HuH-7.5 (cell line): ENCODE measurements around the gene PDIA6.
"Not testable (repeated sequence)": the region's sequence is repeated elsewhere in the genome, so short reads cannot be mapped to it uniquely, and the experiment has no call there.

Experiments
- DNase-seq: peaks from one replicate; pipeline ENCODE4 v3.0.0; 2011; ENCODE audit warnings: low spot score

PDIA6 gene

GRCh38 chr2:10810202-10811161, 2.1 kb downstream of the PDIA6 start:
- no peak for DNase-seq

GRCh38 chr2:10806543-10806942, 6.0 kb downstream of the PDIA6 start:
- DNase-seq: no peak

- DNase-seq: not testable (repeated sequence)
These were observed 6.6 kb downstream of the PDIA6 start for GRCh38 chr2:10805990-10806389.

GRCh38 chr2:10802657-10803056, 9.9 kb downstream of the PDIA6 start:
- DNase-seq: no peak

- DNase-seq: no peak
These were observed 12.4 kb downstream of the PDIA6 start for GRCh38 chr2:10800163-10800562.

GRCh38 chr2:10798783-10799182, 13.8 kb downstream of the PDIA6 start:
- DNase-seq: no peak

- DNase-seq: no peak
These were observed 15.9 kb downstream of the PDIA6 start for GRCh38 chr2:10796703-10797102.

- no peak for DNase-seq
These were observed 17.0 kb downstream of the PDIA6 start for GRCh38 chr2:10795508-10796046.

GRCh38 chr2:10794876-10795275, 17.7 kb downstream of the PDIA6 start:
- DNase-seq: no peak

GRCh38 chr2:10793816-10794215, 18.8 kb downstream of the PDIA6 start:
- no peak for DNase-seq

- no peak for DNase-seq
These were observed 19.8 kb downstream of the PDIA6 start for GRCh38 chr2:10792660-10793400.

- DNase-seq: no peak
These were observed 20.5 kb downstream of the PDIA6 start for GRCh38 chr2:10792001-10792634.

- DNase-seq: no peak
These were observed 22.2 kb downstream of the PDIA6 start for GRCh38 chr2:10790228-10790973.

GRCh38 chr2:10788855-10789254, 23.7 kb downstream of the PDIA6 start:
- DNase-seq: no peak

- DNase-seq: no peak
These were observed 25.2 kb downstream of the PDIA6 start for GRCh38 chr2:10787176-10787968.

GRCh38 chr2:10786240-10786982, 26.2 kb downstream of the PDIA6 start:
- DNase-seq: no peak

GRCh38 chr2:10785260-10785659, 27.3 kb downstream of the PDIA6 start:
- no peak for DNase-seq

GRCh38 chr2:10784719-10785118, 27.9 kb downstream of the PDIA6 start:
- no peak for DNase-seq

GRCh38 chr2:10783421-10783820, 29.2 kb downstream of the PDIA6 start:
- no peak for DNase-seq

- DNase-seq: no peak
These were observed 30.8 kb downstream of the PDIA6 start for GRCh38 chr2:10781746-10782145.
